Measurements from ENCODE around the gene TROAP. TPM values are rescaled to one million over a fixed set of nuclear protein-coding genes. Genes with fewer than 3 reads are reported as not detected.

TROAP gene
- total and polyA plus RNA-seq, 2 donors (not counting 1 experiment from before 2014, with no cell fraction given), result 0.88 to 1.0 TPM

GRCh38 chr12:49348781-49349180, 25.7 kb downstream of the TROAP start:
- 96% methylated on average over 5 of the region's 5 CpGs for WGBS (ENCODE audit: insufficient coverage)
- TF ChIP-seq CTCF (IDR thresholded peaks at IDR 0.05) (no peak), EZH2 (IDR thresholded peaks at IDR 0.05; ENCODE audit: borderline replicate concordance, insufficient read depth, low read depth, low read length, poor library complexity, severe bottlenecking) (no peak)
- Mint-ChIP-seq H3K4me3 (peak overlapping the region; percentile 32), H3K4me1 (peaks cover 40% of the 10 kb centered on the region), H3K27ac (no peak overlapping the region), H3K9me3 (ENCODE audit: insufficient read depth) (no peaks in the 10 kb centered on the region), H3K27me3 (peaks cover 55% of the 10 kb centered on the region)
- H3K9me3 ChIP-seq (ENCODE audit: control extremely low read depth in 1 of 3, control insufficient read depth in 2 of 3, insufficient read depth in 1 of 3, low read length in 2 of 3), result peaks cover 0 to 25% (median 0%) of the 10 kb centered on the region in 3 donors
- no peak overlapping the region for H2AFZ ChIP-seq (ENCODE audit: insufficient read depth, low read depth, low read length, poor library complexity, severe bottlenecking)
- POLR2A ChIA-PET, result no interaction called here
- DNase-seq (no peak), ATAC-seq (ENCODE audit: low read depth) (no peak)
- no peak overlapping the region for H3K27ac ChIP-seq (ENCODE audit: low read length in 2 of 2)
- no peak overlapping the region for H3K9ac ChIP-seq (ENCODE audit: low read length)
- H3K79me2 ChIP-seq (ENCODE audit: control insufficient read depth, insufficient read depth, low read length), result no peaks in the 10 kb centered on the region
- intact Hi-C loops (cut with micrococcal nuclease), result loop anchor here (10.0 kb wide), 2 partner anchors 254 to 496 kb away; partner anchors contain the start of genes BCDIN3D and DHH
- CTCF ChIA-PET, result interaction anchor here (1.3 to 22.4 kb wide), 8 partner anchors 9 to 166 kb away, joined by 3 to 729 read pairs (median 54); partner anchors contain the start of genes C1QL4, PRPH and TROAP
- H3K4me2 ChIP-seq (replicated peaks; ENCODE audit: low read depth, low read length, poor library complexity, severe bottlenecking), result no peak overlapping the region
- peaks cover 18% of the 10 kb centered on the region for H4K20me1 ChIP-seq (ENCODE audit: control insufficient read depth, insufficient read depth, low read length, poor library complexity, severe bottlenecking)
- H3K36me3 ChIP-seq (replicated peaks in 1 of 2; ENCODE audit: control extremely low read depth in 1 of 2, control insufficient read depth in 1 of 2, extremely low read depth in 1 of 2, insufficient read depth in 2 of 2, low read length in 1 of 2), result no peaks in the 10 kb centered on the region
- peaks cover 44 to 48% of the 10 kb centered on the region in 2 donors for H3K4me1 ChIP-seq (ENCODE audit: control insufficient read depth in 2 of 2, insufficient read depth in 2 of 2, low read length in 2 of 2)
- H3K4me3 ChIP-seq (ENCODE audit: control extremely low read depth in 1 of 5, extremely low read depth in 1 of 5, insufficient read depth in 1 of 5, low read depth in 2 of 5, low read length in 4 of 5), result no peak overlapping the region
- H3K27me3 ChIP-seq (replicated peaks in 1 of 4; ENCODE audit: control extremely low read depth in 1 of 4, control insufficient read depth in 3 of 4, insufficient read depth in 4 of 4, low read length in 3 of 4), result peaks cover 0 to 79% (median 60%) of the 10 kb centered on the region in 4 experiments

- no peaks in the 10 kb centered on the region for H3K36me3 ChIP-seq (replicated peaks in 1 of 2; ENCODE audit: control extremely low read depth in 1 of 2, control insufficient read depth in 1 of 2, extremely low read depth in 1 of 2, insufficient read depth in 2 of 2, low read length in 1 of 2)
- peaks cover 14% of the 10 kb centered on the region for H4K20me1 ChIP-seq (ENCODE audit: control insufficient read depth, insufficient read depth, low read length, poor library complexity, severe bottlenecking)
- no peak for TF ChIP-seq EZH2 (IDR thresholded peaks at IDR 0.05; ENCODE audit: borderline replicate concordance, insufficient read depth, low read depth, low read length, poor library complexity, severe bottlenecking)
- no peak for TF ChIP-seq CTCF (IDR thresholded peaks at IDR 0.05)
- no peak overlapping the region for H2AFZ ChIP-seq (ENCODE audit: insufficient read depth, low read depth, low read length, poor library complexity, severe bottlenecking)
- ChIA-PET CTCF (interaction anchor here (1.3 to 22.4 kb wide), 6 partner anchors 9 to 165 kb away, joined by 3 to 729 read pairs (median 86); partner anchors contain the start of gene C1QL4), POLR2A (no interaction called here)
- H3K4me3 ChIP-seq (ENCODE audit: control extremely low read depth in 1 of 5, extremely low read depth in 1 of 5, insufficient read depth in 1 of 5, low read depth in 2 of 5, low read length in 4 of 5), result no peak overlapping the region
- Mint-ChIP-seq H3K4me3 (no peak overlapping the region), H3K9me3 (ENCODE audit: insufficient read depth) (no peaks in the 10 kb centered on the region), H3K4me1 (peaks cover 35% of the 10 kb centered on the region), H3K27me3 (peaks cover 55% of the 10 kb centered on the region), H3K27ac (no peak overlapping the region)
- no peaks in the 10 kb centered on the region for H3K79me2 ChIP-seq (ENCODE audit: control insufficient read depth, insufficient read depth, low read length)
- intact Hi-C loops (cut with micrococcal nuclease), result loop anchor here (10.0 kb wide), 2 partner anchors 254 to 496 kb away; partner anchors contain the start of genes BCDIN3D and DHH
- peaks cover 39 to 44% of the 10 kb centered on the region in 2 donors for H3K4me1 ChIP-seq (ENCODE audit: control insufficient read depth in 2 of 2, insufficient read depth in 2 of 2, low read length in 2 of 2)
- ATAC-seq (ENCODE audit: low read depth) (no peak), DNase-seq (no peak)
- no peak overlapping the region for H3K4me2 ChIP-seq (replicated peaks; ENCODE audit: low read depth, low read length, poor library complexity, severe bottlenecking)
- H3K27ac ChIP-seq (ENCODE audit: low read length in 2 of 2), result no peak overlapping the region
- H3K9me3 ChIP-seq (ENCODE audit: control extremely low read depth in 1 of 3, control insufficient read depth in 2 of 3, insufficient read depth in 1 of 3, low read length in 2 of 3), result peaks cover 0 to 25% (median 0%) of the 10 kb centered on the region in 3 donors
- H3K27me3 ChIP-seq (replicated peaks in 1 of 4; ENCODE audit: control extremely low read depth in 1 of 4, control insufficient read depth in 3 of 4, insufficient read depth in 4 of 4, low read length in 3 of 4), result peaks cover 0 to 78% (median 56%) of the 10 kb centered on the region in 4 experiments
- 93% methylated on average over 11 of the region's 11 CpGs for WGBS (ENCODE audit: insufficient coverage)
- no peak overlapping the region for H3K9ac ChIP-seq (ENCODE audit: low read length)
These were observed 26.2 kb downstream of the TROAP start for GRCh38 chr12:49349266-49349665.
